Heart right ventricle (tissue), 16 donors: Measurements from ENCODE around the gene SAPCD1. TPM values are rescaled to one million over a fixed set of nuclear protein-coding genes. Genes with fewer than 3 reads are reported as not detected.

Source experiments
- ATAC-seq, 8 donors: fragments of 200-7000 bp; cut with Tn5 transposase; one replicate each; pipeline ENCODE4 v1.9.1; 2020; ENCODE audit warnings: mild to moderate bottlenecking in 8 of 8, moderate library complexity in 8 of 8, moderate number of reproducible peaks in 1 of 8
- DNase-seq, 2 donors: peaks; one replicate each; pipeline ENCODE4 v3.0.0-alpha.2; 2020
- H3K27ac ChIP-seq, 10 donors: fragments of 200-600 bp; sonication (generic) in 2 of 10; one replicate each; pipeline versions ENCODE4 v1.5.0 to v1.8.0; 2020 to 2022; ENCODE audit warnings: mild to moderate bottlenecking in 3 of 10
- H3K27me3 ChIP-seq, 7 donors: fragments of 200-600 bp; one replicate each; pipeline ENCODE4 v1.8.0; 2021 to 2022; ENCODE audit warnings: mild to moderate bottlenecking in 2 of 7
- H3K36me3 ChIP-seq, 9 donors: fragments of 200-600 bp; sonication (generic) in 1 of 9; one replicate each; pipeline versions ENCODE4 v1.5.0 to v1.8.0; 2020 to 2022; ENCODE audit warnings: mild to moderate bottlenecking in 2 of 9
- H3K4me1 ChIP-seq, 9 donors: fragments of 200-600 bp; sonication (generic) in 1 of 9; one replicate each; pipeline versions ENCODE4 v1.5.0 to v1.8.0; 2020 to 2022; ENCODE audit warnings: mild to moderate bottlenecking in 4 of 9
- H3K4me3 ChIP-seq, 10 donors: fragments of 200-600 bp; sonication (generic) in 2 of 10; one replicate each; pipeline versions ENCODE4 v1.5.0 to v1.8.0; 2020 to 2022; ENCODE audit warnings: mild to moderate bottlenecking in 7 of 10, moderate library complexity in 2 of 10
- H3K9me3 ChIP-seq, 11 donors: fragments of 200-600 bp in 10 of 11; sonication (generic) in 2 of 11; one replicate each; pipeline versions ENCODE4 v1.5.0 to v1.8.0; 2013 to 2022; ENCODE audit warnings: mild to moderate bottlenecking in 2 of 11, control low read depth in 1 of 11, moderate library complexity in 1 of 11
- WGBS, 2 donors: extraction: QIAGEN DNeasy Blood & Tissue Kit; methylation state at CpG; one replicate each; pipeline ENCODE4 v1.1.7; 2013; ENCODE audit warnings: inconsistent platforms in 1 of 2; 5-methylcytosine and 5-hydroxymethylcytosine counted together
- intact Hi-C, 10 donors: fragments of 100-400 bp; cut with DNase I; formaldehyde crosslinking; loops; one replicate each; pipeline versions ENCODE4 v1.11.1 to v1.14.2; 2022
- polyA plus RNA-seq, 2 donors: library from polyadenylated mRNA; stranded (reverse); fragments of 200-250 nt; gene quantifications; one replicate each; pipeline ENCODE4 v1.2.3, GENCODE V29; 2013
- total RNA-seq, 10 donors: library from RNA; stranded (reverse); fragmentation: NEBNext Ultra II Directional in 3 of 10; extraction: Animal tissue kit (Norgen Biotek cat#: 25700) in 3 of 10; gene quantifications; one replicate each; pipeline versions ENCODE4 v1.2.1 to v1.2.4, GENCODE V29; 2021 to 2023
- TF ChIP-seq, protein P1 (sequence below), 9 donors: fragments of 200-600 bp; sonication (generic) in 2 of 9; IDR thresholded peaks; one replicate each; pipeline versions ENCODE4 v1.5.0 to v1.8.0; 2021 to 2022; ENCODE audit warnings: antibody characterized with exemption in 9 of 9, mild to moderate bottlenecking in 5 of 9, moderate library complexity in 1 of 9
- donor health status: Arrhythmogenic right ventricular cardiomyopathy.
- donor health status: ischemic (EF 13 %, LVEDD 7.1; RV severe dilation, severe dysfunction).
- donor health status: healthy with polysubstance abuse.
- donor health status: DM: no; HTN: yes; CAD: no.
- donor health status: DM: no; HTN: no; CAD: no.
- donor health status: ischemic (EF 25% LVEDD 6.9; RV normal size, moderate dysfunction).
- donor health status: ischemic (EF 25% LVEDD 5.7; RV mildly dilated, moderate dysfunction).
- donor health status: healthy.
- donor health status: DM: yes; HTN: yes; CAD: no.
- donor health status: Ischemic cardiomyopathy.
- donor health status: ischemic (EF 35%, LVEDD 5.7; RV mildly dilated, moderate dysfunction).
- donor health status: nonischemic (EF 11% LVEDD 7.7; RV severe dilation, severe dysfunction).
- donor health status: DM: yes; HTN: yes; CAD: no.
- donor health status: PGD.
- donor health status: ischemic (EF 29% LVEDD 5.4; RV normal size, mild dysfunction).
- donor health status: nonischemic (EF 23%, LVEDD 6.1; RV moderate dilation, normal function).

The SAPCD1 gene
- total and polyA plus RNA-seq, 12 donors, result 0.36 to 1.9 (median 0.72) TPM; not detected in 3

DNA sequence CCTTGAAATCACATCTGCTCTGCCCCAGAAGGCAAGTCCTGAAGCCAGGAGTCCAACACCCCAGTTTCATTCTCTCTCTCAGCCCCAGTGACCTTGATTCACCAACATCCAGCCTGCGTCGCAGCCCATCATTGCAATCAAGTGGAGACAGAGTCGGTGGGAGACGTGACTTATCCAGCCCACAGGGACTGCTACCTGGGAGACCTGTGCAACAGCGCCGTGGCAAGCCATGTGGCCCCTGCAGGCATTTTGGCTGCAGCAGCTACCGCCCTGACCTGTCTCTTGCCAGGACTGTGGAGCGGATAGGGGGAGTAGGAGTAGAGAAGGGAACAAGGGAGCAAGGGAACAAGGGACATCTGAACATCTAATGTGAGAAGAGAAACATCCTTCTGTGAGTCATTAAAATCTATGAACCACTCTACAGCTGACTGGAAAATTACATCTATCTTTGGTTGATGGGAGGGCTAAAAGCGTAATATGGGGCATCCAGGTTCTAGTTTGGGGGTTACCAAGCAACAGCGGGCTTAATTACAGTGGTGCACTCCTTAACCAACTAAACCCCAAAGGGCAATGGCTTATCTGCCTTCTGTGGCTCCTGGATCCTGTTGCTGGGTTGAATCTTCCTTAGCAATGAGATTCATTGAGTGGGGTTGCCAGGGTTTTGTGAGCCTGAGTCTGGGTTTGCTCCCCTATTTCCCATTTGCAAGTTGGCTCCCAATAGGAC is 44.8 kb upstream of the SAPCD1 start:
- Histone ChIP-seq H3K4me3 (no peak overlapping the region), H3K36me3 (no peaks in the 10 kb centered on the region), H3K9me3 (no peaks in the 10 kb centered on the region), H3K4me1 (no peaks in the 10 kb centered on the region), H3K27ac (no peak overlapping the region), H3K27me3 (no peaks in the 10 kb centered on the region)
- DNase-seq, result no peak
- no peak for ATAC-seq
- intact Hi-C loops, result no loop called here
- WGBS, 2 donors, result 67 to 70% methylated on average over 10 of the region's 10 CpGs
- TF ChIP-seq, protein P1, sequence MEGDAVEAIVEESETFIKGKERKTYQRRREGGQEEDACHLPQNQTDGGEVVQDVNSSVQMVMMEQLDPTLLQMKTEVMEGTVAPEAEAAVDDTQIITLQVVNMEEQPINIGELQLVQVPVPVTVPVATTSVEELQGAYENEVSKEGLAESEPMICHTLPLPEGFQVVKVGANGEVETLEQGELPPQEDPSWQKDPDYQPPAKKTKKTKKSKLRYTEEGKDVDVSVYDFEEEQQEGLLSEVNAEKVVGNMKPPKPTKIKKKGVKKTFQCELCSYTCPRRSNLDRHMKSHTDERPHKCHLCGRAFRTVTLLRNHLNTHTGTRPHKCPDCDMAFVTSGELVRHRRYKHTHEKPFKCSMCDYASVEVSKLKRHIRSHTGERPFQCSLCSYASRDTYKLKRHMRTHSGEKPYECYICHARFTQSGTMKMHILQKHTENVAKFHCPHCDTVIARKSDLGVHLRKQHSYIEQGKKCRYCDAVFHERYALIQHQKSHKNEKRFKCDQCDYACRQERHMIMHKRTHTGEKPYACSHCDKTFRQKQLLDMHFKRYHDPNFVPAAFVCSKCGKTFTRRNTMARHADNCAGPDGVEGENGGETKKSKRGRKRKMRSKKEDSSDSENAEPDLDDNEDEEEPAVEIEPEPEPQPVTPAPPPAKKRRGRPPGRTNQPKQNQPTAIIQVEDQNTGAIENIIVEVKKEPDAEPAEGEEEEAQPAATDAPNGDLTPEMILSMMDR (IDR thresholded peaks at IDR 0.05), result no peak

- intact Hi-C loops, result no loop called here
- no peaks in the 10 kb centered on the region for H3K27me3 ChIP-seq
- no peaks in the 10 kb centered on the region for H3K9me3 ChIP-seq
- no peak overlapping the region for H3K27ac ChIP-seq
- TF ChIP-seq, protein P1 (IDR thresholded peaks at IDR 0.05), result no peak
- WGBS, 2 donors, result 88 to 94% methylated on average over 1 of the region's 1 CpG
- no peak overlapping the region for H3K4me3 ChIP-seq
- no peaks in the 10 kb centered on the region for H3K36me3 ChIP-seq
- no peaks in the 10 kb centered on the region for H3K4me1 ChIP-seq
- ATAC-seq, result no peak
- DNase-seq, result no peak
Observed at GRCh38 chr6:31718265-31718664, 44.2 kb upstream of the SAPCD1 start.

DNA sequence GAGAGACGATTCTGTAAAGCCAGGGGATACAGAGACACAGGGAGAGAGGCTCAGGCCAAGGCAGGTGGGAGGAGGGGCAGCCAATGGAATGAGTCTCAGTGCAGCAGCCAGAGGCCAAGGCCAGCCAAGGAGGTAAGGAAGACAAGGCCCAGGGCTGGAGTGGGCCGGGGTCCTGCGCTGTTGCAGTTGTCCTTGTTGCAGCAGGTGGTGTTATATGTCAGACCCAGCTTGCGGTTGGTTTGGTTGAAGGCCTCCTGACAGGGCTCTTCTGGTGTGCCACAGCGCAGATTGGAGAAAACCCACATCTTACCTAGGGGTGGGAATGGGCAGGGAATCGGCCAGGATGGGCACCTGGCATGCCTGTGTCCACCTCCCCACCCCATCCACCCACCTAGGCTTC is 43.5 kb upstream of the SAPCD1 start:
- TF ChIP-seq, protein P1 (IDR thresholded peaks at IDR 0.05), result no peak
- no peak overlapping the region for H3K27ac ChIP-seq
- no peaks in the 10 kb centered on the region for H3K36me3 ChIP-seq
- intact Hi-C loops, result no loop called here
- WGBS, 2 donors, result 85 to 92% methylated on average over 6 of the region's 6 CpGs
- H3K4me1 ChIP-seq, result peaks cover 0 to 6% (median 0%) of the 10 kb centered on the region in 9 donors
- no peak overlapping the region for H3K4me3 ChIP-seq
- H3K27me3 ChIP-seq, result no peaks in the 10 kb centered on the region
- H3K9me3 ChIP-seq, result no peaks in the 10 kb centered on the region
- ATAC-seq (no peak), DNase-seq (no peak)

- DNase-seq (no peak), ATAC-seq (no peak)
- TF ChIP-seq, protein P1 (IDR thresholded peaks at IDR 0.05), result no peak
- Histone ChIP-seq H3K27me3 (no peaks in the 10 kb centered on the region), H3K4me1 (peaks cover 0 to 8% (median 0%) of the 10 kb centered on the region in 9 donors), H3K4me3 (no peak overlapping the region), H3K9me3 (no peaks in the 10 kb centered on the region), H3K36me3 (peaks cover 0 to 5% (median 0%) of the 10 kb centered on the region in 9 donors), H3K27ac (no peak overlapping the region)
- 86 to 89% methylated on average over 5 of the region's 5 CpGs for WGBS, 2 donors
- intact Hi-C loops, result no loop called here
Observed at GRCh38 chr6:31720196-31720770, 42.2 kb upstream of the SAPCD1 start.
